Measurements from ENCODE around the gene ALPK1.

ALPK1 gene

GRCh38 chr4:112329672-112330375 lies 32.7 kb downstream of the ALPK1 start:
- DNase-seq, result no peak

DNA sequence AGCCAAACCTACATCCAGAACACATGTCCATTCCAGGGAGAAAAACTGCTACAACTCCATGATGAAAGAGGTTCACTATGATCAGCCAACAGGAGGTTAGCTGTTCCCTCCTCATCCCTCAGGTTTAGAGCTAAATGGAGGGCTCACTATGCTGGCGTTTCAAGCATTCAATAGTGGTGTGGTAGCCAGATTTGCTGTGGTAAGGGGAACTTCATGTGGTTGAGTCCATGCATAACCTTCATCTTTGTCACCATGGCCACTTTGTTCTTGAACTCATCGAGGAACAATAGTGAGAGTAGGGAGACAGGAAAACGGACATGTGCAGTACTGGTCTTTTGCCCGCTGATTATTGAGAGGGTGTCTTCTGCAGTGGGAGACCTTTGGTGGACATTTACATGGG lies 33.8 kb downstream of the ALPK1 start:
- no peak for DNase-seq

DNA sequence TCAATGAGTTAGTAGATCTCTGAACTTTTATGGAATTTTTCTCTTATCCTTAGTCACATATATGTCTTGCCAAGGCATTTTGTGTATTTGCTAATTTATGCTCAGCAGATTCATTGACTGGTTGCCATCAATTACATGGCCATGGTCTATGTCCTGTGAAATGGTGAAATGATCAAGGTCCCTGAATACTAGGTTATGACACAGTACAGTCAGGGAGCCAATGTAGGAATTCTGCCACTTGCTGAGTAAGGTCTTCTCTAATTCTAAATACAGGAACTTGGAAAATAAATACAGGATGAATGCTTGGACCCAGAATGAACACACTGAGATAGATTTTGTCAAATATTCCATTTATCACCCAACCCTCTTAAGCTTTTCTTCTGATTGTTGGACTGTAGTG lies 35.2 kb downstream of the ALPK1 start:
- DNase-seq, result no peak

DNA sequence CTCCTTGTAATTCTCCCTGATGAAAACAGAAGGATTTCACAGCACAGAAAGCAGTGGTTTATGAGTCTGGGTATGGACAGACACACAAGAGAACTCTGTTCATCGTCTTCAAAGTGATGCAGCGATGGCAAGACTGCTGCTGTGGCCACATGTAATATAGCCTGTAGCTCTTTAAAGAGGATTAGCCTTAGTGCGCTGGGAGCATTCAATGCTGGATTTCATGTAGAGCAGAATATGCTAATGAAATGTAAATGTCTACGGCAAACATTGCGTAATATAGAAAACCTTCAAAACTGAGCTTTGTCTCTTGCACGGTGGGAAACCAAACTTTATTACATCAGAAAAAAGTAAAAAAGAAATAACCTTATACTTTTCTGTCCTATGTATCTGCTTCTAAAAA lies 42.9 kb downstream of the ALPK1 start:
- DNase-seq, result no peak

GRCh38 chr4:112341033-112341432 lies 43.9 kb downstream of the ALPK1 start:
- no peak for DNase-seq

DNA sequence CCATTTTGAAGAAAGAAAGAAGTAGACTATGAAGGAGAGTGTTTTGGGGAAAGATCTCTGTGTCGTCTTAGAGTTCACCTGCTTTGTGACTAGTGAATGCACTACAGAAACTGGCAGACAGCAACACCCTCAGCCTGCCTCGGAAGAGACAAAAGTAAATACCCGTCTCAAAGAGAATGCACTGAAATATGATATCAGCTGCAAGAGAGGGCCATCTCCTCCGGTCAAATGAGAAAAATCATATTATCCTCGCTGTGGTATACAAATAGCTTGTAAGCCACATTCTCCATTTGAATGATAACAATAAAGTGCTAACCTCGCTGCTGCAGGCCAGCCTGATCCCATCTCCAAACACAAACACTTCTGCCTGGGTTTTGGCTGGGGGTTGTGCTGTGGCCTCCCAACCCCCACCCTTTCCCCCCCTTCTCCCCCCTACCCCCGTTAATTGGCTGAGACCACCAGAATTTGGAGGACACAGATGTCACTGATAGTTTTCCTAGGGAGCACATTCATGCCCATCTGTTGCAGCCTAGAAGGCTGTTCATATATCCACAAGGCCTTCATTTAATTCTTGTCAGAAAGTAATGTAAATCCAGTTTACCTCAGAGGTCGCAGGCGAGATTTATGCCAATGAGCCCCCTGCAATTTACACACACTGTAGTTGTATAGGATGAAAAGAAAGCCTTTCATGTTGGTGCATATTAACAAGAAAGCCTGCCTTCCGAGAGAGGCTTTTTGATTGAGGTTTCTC lies 46.3 kb downstream of the ALPK1 start:
- DNase-seq, result no peak

DNA sequence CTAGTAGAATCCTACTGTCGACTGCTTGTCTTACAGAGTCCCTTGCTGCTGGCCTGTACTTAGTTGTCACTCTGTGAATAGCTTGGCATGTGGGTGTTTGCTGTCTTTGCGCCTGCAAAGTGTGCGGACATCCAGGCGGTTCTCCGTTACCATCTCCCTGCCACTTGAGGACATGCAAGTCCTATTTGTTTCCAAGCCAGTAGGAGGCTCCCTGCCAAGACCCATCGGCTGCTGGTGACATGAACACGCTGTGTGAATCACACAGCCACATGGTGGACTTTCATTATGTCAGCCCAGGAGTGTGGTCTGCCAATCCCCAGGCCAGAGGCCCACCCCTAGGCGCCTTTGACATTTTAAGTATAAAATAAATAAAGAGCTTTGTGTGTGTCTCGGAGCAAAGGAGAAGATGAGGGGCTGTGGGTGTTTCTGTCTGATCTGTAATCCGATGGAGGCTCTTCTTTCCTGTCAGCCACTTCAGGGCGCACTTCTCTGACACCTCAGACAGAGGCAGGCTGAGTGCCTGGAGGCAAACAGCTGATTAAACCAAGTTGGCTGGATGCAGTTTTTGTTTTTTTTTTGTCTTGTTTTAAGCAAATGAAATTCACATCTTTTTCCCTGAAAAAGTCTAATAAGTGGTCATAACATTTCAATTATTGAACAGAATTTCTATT lies 51.5 kb downstream of the ALPK1 start:
- DNase-seq, result no peak

DNA sequence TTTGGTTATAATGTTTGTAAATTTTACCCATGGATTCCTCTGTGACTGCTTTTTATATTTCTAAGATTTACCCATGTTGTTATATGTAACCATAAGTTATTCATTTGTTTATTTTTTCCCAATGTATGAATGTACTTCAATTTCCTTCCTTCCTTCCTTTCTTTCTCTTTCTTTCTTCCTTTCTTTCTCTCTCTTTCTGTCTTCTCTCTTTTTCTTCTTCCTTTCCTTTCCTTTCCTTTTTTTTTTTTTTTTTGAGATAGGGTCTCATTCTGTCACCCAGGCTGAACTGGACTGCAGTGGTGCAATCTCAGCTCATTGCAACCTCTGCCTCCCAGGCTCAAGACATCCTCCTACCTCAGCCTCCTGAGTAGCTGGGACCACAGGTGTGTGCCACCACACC lies 55.6 kb downstream of the ALPK1 start:
- DNase-seq, result no peak

DNA sequence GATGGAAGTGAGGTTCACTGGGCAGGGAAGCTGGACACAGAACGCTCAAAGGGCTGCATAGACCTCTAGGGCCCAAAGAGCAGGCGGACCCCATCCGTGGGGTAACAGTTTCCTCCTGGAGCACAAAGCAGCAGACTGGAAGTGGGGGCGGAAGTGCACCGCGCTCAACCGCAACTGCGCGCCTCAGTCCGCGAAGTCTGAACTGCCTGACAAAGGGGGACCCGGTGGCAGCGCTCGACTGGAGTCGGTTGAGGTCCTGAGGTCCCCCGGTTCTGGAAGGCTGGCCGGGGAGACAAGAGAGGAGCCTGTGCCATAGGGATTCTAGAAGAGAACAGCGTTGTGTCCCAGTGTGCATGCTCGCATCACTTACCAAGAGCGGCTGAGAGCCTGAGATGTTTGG lies 58.5 kb downstream of the ALPK1 start:
- DNase-seq, result no peak

GRCh38 chr4:112357453-112357852 lies 60.3 kb downstream of the ALPK1 start:
- DNase-seq, result no peak

DNA sequence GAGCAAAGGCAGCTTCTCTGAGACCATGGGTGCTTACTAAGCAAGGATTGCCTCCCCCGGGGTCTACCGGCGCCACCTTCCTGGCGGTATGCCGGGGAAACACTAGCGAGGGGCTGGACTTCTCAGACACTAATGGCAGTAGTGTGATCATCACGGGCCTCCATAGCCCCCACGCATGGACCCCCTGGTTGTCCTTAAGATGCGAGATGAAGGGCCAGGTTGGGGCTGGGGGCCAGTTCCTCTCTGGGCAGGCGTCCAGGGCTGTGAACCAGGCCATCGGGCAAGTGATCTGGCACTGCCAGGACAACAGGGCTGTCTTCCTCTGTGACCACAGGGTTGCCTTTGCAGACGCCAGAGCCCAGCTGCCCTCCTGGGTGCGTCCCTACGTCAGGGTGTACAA lies 60.7 kb downstream of the ALPK1 start:
- DNase-seq, result no peak

DNA sequence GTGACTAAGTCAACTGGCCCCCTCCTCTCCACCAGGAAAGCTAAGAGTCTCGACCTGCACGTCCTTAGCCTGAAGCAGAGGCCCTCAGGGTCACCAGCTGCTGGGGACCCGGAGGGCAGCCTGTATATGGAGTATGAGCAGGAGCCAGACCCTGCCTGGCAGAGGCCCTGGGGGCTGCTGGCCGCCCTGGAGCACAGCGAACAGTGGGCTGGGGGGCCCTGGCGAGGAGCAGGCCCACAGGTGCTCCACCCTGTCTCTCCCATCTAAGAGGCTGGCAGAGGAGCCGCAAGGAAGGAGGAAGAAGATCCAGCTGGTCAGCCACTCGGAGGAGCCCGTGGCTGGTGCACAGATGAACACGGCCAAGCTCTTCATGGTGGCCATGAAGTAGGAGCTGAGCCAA lies 61.2 kb downstream of the ALPK1 start:
- DNase-seq, result no peak

DNA sequence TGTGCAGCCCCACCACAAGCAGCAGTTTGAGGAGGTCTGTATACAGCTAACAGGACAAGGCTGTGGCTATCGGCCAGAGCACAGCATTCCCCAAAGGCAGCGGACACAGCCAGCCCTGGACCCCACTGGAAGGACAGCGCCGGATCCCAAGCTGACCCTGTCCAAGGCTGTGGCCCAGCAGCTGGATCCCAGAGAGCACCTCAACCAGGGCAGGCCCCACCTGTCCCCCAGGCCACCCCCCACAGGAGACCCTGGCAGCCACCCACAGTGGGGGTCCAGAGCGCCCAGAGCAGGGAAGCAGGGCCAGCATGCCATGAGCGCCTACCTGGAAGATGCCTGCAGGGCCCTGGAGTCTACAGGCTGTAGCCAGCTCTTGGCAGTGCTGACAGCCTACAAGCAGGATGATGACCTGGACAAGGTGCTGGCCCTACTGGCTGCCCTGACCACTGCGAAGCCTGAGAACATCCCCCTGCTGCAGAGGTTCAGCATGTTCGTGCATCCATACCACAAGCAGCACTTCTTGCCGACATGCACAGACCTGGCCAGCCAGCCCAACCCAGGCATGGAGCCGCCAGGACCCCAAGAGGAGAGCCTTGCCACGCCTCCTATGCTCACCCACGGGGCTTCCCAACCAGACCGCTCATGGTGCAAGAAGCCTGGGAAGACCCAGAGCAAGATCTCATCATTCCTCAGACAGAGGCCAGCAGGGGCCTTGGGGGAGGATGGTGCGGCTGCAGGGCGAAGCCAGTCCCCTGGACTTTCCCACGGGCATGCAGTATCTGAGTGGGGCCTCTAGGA lies 62.0 kb downstream of the ALPK1 start:
- no peak for DNase-seq

DNA sequence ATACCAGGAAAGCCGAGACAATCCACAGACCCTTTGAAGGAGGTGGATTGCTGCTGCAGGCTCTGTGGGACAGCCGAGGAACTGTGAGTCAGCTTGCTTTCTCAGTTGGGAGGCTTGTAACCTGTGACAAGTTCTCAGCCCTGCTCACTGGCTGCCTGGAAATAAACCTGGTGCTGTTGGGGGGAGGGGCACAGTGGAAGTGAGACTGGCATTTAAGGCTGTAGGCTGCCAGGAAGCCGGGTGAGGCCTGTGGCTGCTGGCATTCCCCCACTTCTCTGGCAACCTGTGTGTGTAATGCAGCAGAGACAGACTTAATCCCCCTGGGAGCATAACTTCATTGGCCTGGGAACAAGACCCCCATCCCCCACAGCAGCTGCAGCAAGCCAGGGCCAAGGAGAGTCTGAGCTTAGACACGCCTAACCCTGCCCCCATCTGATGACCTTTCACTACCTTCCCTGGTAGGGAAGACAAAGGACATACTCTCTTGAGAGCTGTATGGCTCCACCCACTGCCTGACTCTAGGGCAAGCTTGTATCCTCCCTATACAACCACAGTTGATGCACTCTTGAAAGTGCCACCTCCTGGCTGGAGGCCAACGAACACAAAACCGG lies 64.1 kb downstream of the ALPK1 start:
- DNase-seq, result no peak

- DNase-seq, result no peak
Observed at GRCh38 chr4:112370466-112370865, 73.3 kb downstream of the ALPK1 start.

- DNase-seq, result no peak
Observed at GRCh38 chr4:112371361-112371760, 74.2 kb downstream of the ALPK1 start.

DNA sequence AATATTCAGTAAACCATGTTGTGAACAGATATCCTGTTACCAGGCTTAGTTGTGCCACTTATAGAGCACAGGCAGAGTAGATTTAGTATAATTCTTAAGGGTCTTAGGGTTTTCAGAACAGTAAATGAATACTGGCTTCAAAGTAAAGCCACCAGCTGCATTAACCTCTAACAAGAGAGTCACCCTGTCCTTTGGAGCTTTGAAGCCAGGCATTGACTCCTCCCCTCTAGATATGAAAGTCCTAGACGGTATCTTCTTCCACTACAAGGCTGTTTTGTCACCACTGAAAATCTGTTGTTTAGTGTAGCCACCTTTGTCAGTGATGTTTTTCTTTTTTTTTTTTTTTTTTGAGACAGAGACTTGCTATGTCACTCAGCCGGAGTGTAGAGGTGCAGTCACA lies 77.7 kb downstream of the ALPK1 start:
- no peak for DNase-seq

DNA sequence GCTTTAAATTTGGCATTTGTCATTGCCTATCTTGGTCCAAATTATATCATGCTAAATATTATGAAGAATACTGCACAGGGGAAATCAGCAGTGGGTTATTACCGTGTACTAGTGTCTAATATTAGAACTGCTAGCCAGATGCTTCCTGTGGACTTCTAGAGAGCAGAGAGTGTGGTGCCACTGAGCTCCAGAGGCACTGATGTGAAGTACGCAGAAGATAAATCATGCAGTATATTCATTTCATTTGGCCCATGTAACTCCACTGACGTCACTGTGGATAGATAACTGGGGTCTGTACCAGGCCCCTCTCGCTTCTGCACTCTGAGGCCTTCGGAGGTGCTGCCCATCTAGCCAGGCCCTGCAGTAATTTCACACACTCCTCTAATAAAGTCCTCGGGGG lies 80.0 kb downstream of the ALPK1 start:
- DNase-seq, result no peak

GRCh38 chr4:112377594-112378242 lies 80.5 kb downstream of the ALPK1 start:
- no peak for DNase-seq

GRCh38 chr4:112378243-112378620 lies 81.1 kb downstream of the ALPK1 start:
- DNase-seq, result no peak

- no peak for DNase-seq
Observed at GRCh38 chr4:112378858-112379257, 81.7 kb downstream of the ALPK1 start.

DNA sequence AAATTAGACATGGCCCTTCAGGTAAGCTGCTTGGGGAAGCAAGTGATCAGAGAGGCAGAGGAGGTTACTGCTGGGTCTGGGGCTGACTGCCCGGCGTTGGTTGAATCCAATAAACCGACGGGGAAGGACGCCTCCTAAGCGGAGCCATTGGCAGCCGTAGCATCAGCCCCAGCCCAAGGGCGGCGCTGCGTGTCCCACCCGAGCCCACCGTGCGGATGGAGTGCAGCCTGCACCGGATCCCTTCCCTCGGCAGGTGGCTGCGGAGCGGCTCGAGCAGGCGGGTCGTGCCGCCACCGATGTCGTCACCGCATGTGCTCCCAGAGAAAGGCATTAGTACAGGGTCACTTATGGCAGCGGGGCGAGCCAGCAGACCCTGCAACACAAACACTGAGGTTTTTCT lies 82.1 kb downstream of the ALPK1 start:
- no peak for DNase-seq
